Measurements from ENCODE around the gene CUX1. TPM values are rescaled to one million over a fixed set of nuclear protein-coding genes. Genes with fewer than 3 reads are reported as not detected.
"Not testable (repeated sequence)": the region's sequence is repeated elsewhere in the genome, so short reads cannot be mapped to it uniquely, and the experiment has no call there.

CUX1 gene
- total RNA-seq, 1 donor from 2014 or later, result 66.4 TPM

GRCh38 chr7:101927389-101927788 is 110.0 kb downstream of the CUX1 start:
- no peaks in the 10 kb centered on the region for H3K36me3 ChIP-seq
- Mint-ChIP-seq H3K4me3 (no peak overlapping the region), H3K36me3 (peaks cover 23% of the 10 kb centered on the region), H3K27ac (no peak overlapping the region), H3K9me3 (peaks cover 19% of the 10 kb centered on the region), H3K4me1 (peaks cover 13% of the 10 kb centered on the region), H3K27me3 (ENCODE audit: insufficient read depth, low read depth) (peaks cover 2% of the 10 kb centered on the region)
- H3K4me3 ChIP-seq, result no peak overlapping the region
- H4K20me1 ChIP-seq (ENCODE audit: low read depth), result peaks cover 79% of the 10 kb centered on the region
- no peaks in the 10 kb centered on the region for H3K9me3 ChIP-seq (ENCODE audit: low read depth)
- H2AFZ ChIP-seq (replicated peaks), result no peak overlapping the region
- peaks cover 7% of the 10 kb centered on the region for H3K4me1 ChIP-seq
- no peak overlapping the region for H3K9ac ChIP-seq
- H3K27ac ChIP-seq, result no peak overlapping the region
- no peak for TF ChIP-seq EZH2 (IDR thresholded peaks at IDR 0.05)
- no peaks in the 10 kb centered on the region for H3F3A ChIP-seq (ENCODE audit: low read depth)
- no peaks in the 10 kb centered on the region for H3K27me3 ChIP-seq
- peaks cover 97% of the 10 kb centered on the region for H3K79me2 ChIP-seq (ENCODE audit: low read depth)
- H3K4me2 ChIP-seq, result no peak overlapping the region
- DNase-seq (ENCODE audit: low spot score), result no peak

- Histone ChIP-seq H3K4me3 (no peak overlapping the region), H3K9me3 (ENCODE audit: low read depth) (no peaks in the 10 kb centered on the region), H3K4me1 (peaks cover 7% of the 10 kb centered on the region), H3K9ac (no peak overlapping the region), H4K20me1 (ENCODE audit: low read depth) (peaks cover 79% of the 10 kb centered on the region), H3K36me3 (no peaks in the 10 kb centered on the region), H3K27me3 (no peaks in the 10 kb centered on the region), H3K27ac (no peak overlapping the region), H3F3A (ENCODE audit: low read depth) (no peaks in the 10 kb centered on the region), H3K4me2 (no peak overlapping the region), H2AFZ (replicated peaks) (no peak overlapping the region), H3K79me2 (ENCODE audit: low read depth) (peaks cover 97% of the 10 kb centered on the region)
- peaks cover 2% of the 10 kb centered on the region for H3K27me3 Mint-ChIP-seq (ENCODE audit: insufficient read depth, low read depth)
- peaks cover 22% of the 10 kb centered on the region for H3K36me3 Mint-ChIP-seq
- DNase-seq (ENCODE audit: low spot score), result no peak
- no peak for TF ChIP-seq EZH2phosphoT487 (IDR thresholded peaks at IDR 0.05)
- no peak for TF ChIP-seq EZH2 (IDR thresholded peaks at IDR 0.05)
- TF ChIP-seq CTCF (IDR thresholded peaks at IDR 0.05), result no peak
- peaks cover 13% of the 10 kb centered on the region for H3K4me1 Mint-ChIP-seq
- H3K9me3 Mint-ChIP-seq, result peaks cover 19% of the 10 kb centered on the region
- H3K27ac Mint-ChIP-seq, result no peak overlapping the region
- no peak overlapping the region for H3K4me3 Mint-ChIP-seq
Measured at GRCh38 chr7:101927802-101928201, 110.4 kb downstream of the CUX1 start.

- peaks cover 19% of the 10 kb centered on the region for H3K9me3 Mint-ChIP-seq
- H4K20me1 ChIP-seq (ENCODE audit: low read depth), result peaks cover 79% of the 10 kb centered on the region
- peaks cover 11% of the 10 kb centered on the region for H3K4me1 Mint-ChIP-seq
- H3K27ac Mint-ChIP-seq, result no peak overlapping the region
- no peak overlapping the region for H3K4me3 Mint-ChIP-seq
- peaks cover 96% of the 10 kb centered on the region for H3K79me2 ChIP-seq (ENCODE audit: low read depth)
- H3K9me3 ChIP-seq (ENCODE audit: low read depth), result no peaks in the 10 kb centered on the region
- H3K36me3 ChIP-seq, result no peaks in the 10 kb centered on the region
- DNase-seq (ENCODE audit: low spot score), result no peak
- H3F3A ChIP-seq (ENCODE audit: low read depth), result peaks cover 9% of the 10 kb centered on the region
- no peak overlapping the region for H3K9ac ChIP-seq
- no peak overlapping the region for H3K27ac ChIP-seq
- H3K27me3 ChIP-seq, result no peaks in the 10 kb centered on the region
- peaks cover 15% of the 10 kb centered on the region for H3K36me3 Mint-ChIP-seq
- no peak overlapping the region for H2AFZ ChIP-seq (replicated peaks)
- H3K4me3 ChIP-seq, result no peak overlapping the region
- peaks cover 2% of the 10 kb centered on the region for H3K27me3 Mint-ChIP-seq (ENCODE audit: insufficient read depth, low read depth)
- TF ChIP-seq CTCF (IDR thresholded peaks at IDR 0.05), result no peak
- H3K4me2 ChIP-seq, result no peak overlapping the region
- H3K4me1 ChIP-seq, result peaks cover 18% of the 10 kb centered on the region
Measured at GRCh38 chr7:101929256-101929655, 111.8 kb downstream of the CUX1 start.

GRCh38 chr7:101929911-101930310 is 112.5 kb downstream of the CUX1 start:
- H3F3A ChIP-seq (ENCODE audit: low read depth), result peaks cover 15% of the 10 kb centered on the region
- not testable (repeated sequence) for H3K4me3 Mint-ChIP-seq; H3K27ac Mint-ChIP-seq; H3K4me2 ChIP-seq; H3K9ac ChIP-seq; H3K9me3 ChIP-seq (ENCODE audit: low read depth); H2AFZ ChIP-seq (replicated peaks); H3K4me3 ChIP-seq; H3K27me3 ChIP-seq; DNase-seq (ENCODE audit: low spot score); H3K27ac ChIP-seq; H3K27me3 Mint-ChIP-seq (ENCODE audit: insufficient read depth, low read depth); H3K36me3 ChIP-seq
- peaks cover 79% of the 10 kb centered on the region for H4K20me1 ChIP-seq (ENCODE audit: low read depth)
- H3K36me3 Mint-ChIP-seq, result peaks cover 15% of the 10 kb centered on the region
- peaks cover 15% of the 10 kb centered on the region for H3K4me1 Mint-ChIP-seq
- peaks cover 91% of the 10 kb centered on the region for H3K79me2 ChIP-seq (ENCODE audit: low read depth)
- H3K4me1 ChIP-seq, result peaks cover 20% of the 10 kb centered on the region
- H3K9me3 Mint-ChIP-seq, result peaks cover 19% of the 10 kb centered on the region

All from neural progenitor cell (in vitro differentiated cells).